HepG2 (cell line): ENCODE measurements around the gene ACBD7. TPM values are rescaled to one million over a fixed set of nuclear protein-coding genes. Genes with fewer than 3 reads are reported as not detected.

Source experiments
- BRF2 ChIP-seq: sonication (generic); formaldehyde crosslinking; IDR thresholded peaks from 2 replicates; pipeline ENCODE4 v1.8.1; 2022; ENCODE audit warnings: mild to moderate bottlenecking, missing genetic modification reagents
- CHCHD3 ChIP-seq: sonication (generic); formaldehyde crosslinking; IDR thresholded peaks from 2 replicates; pipeline ENCODE4 v1.8.0; 2022; ENCODE audit warnings: mild to moderate bottlenecking, missing genetic modification reagents, moderate library complexity
- CREB1 ChIP-seq, 2 experiments: fragments of 450-650 bp in 1 of 2; IDR thresholded peaks; 2 replicates each; pipeline ENCODE4 v1.6.1; 2016 to 2017; ENCODE audit warnings: control low read depth in 1 of 2, mild to moderate bottlenecking in 1 of 2, missing compliant biosample characterization in 1 of 2, missing genetic modification characterization in 1 of 2
- FOXM1 ChIP-seq: sonication (generic); formaldehyde crosslinking; IDR thresholded peaks from 2 replicates; pipeline ENCODE4 v1.5.0; 2020; ENCODE audit warnings: missing genetic modification reagents
- IRF9 ChIP-seq: sonication (generic); formaldehyde crosslinking; IDR thresholded peaks from 2 replicates; pipeline ENCODE4 v1.8.0; 2022; ENCODE audit warnings: missing genetic modification reagents, mild to moderate bottlenecking, borderline replicate concordance
- KLF11 ChIP-seq: IDR thresholded peaks from 2 replicates; pipeline ENCODE4 v1.6.1; 2016; ENCODE audit warnings: missing compliant biosample characterization
- MED1 ChIP-seq: sonication (generic); formaldehyde crosslinking; IDR thresholded peaks from 2 replicates; pipeline ENCODE4 v1.4.0; 2020; ENCODE audit warnings: missing genetic modification reagents
- SALL1 ChIP-seq: sonication (generic); formaldehyde crosslinking; IDR thresholded peaks from 2 replicates; pipeline ENCODE4 v1.8.0; 2022; ENCODE audit warnings: mild to moderate bottlenecking, missing genetic modification reagents
- SCMH1 ChIP-seq: sonication (generic); formaldehyde crosslinking; IDR thresholded peaks from 2 replicates; pipeline ENCODE4 v1.9.0; 2021; ENCODE audit warnings: missing genetic modification reagents, mild to moderate bottlenecking, borderline replicate concordance
- SP2 ChIP-seq: sonication (generic); formaldehyde crosslinking; IDR thresholded peaks from 2 replicates; pipeline ENCODE4 v1.5.1; 2020; ENCODE audit warnings: mild to moderate bottlenecking, missing genetic modification reagents
- U2AF2 ChIP-seq: fragments of 200-400 bp; formaldehyde crosslinking; IDR thresholded peaks from 2 replicates; pipeline ENCODE4 v1.6.1; 2017; ENCODE audit warnings: low read depth, mild to moderate bottlenecking, low read length
- ZFAT ChIP-seq: sonication (generic); formaldehyde crosslinking; conservative IDR thresholded peaks from 2 replicates; pipeline ENCODE4 v1.8.1; 2023; ENCODE audit warnings: missing genetic modification reagents, inconsistent platforms
- ZNF12 ChIP-seq: sonication (generic); formaldehyde crosslinking; IDR thresholded peaks from 2 replicates; pipeline ENCODE4 v1.5.0; 2020; ENCODE audit warnings: missing genetic modification reagents
- ZNF282 ChIP-seq: fragments of 450-650 bp; IDR thresholded peaks from 2 replicates; pipeline ENCODE4 v1.6.1; 2018; ENCODE audit not compliant: partially characterized antibody
- ZNF607 ChIP-seq: sonication (generic); formaldehyde crosslinking; IDR thresholded peaks from 2 replicates; pipeline ENCODE4 v1.5.1; 2020; ENCODE audit warnings: missing genetic modification reagents, mild to moderate bottlenecking, borderline replicate concordance
- ZNF646 ChIP-seq: sonication (generic); formaldehyde crosslinking; IDR thresholded peaks from 2 replicates; pipeline ENCODE4 v1.9.0; 2021; ENCODE audit warnings: mild to moderate bottlenecking, missing genetic modification reagents
- ZSCAN31 ChIP-seq: sonication (generic); formaldehyde crosslinking; IDR thresholded peaks from 2 replicates; pipeline ENCODE4 v1.5.0; 2020; ENCODE audit warnings: low read depth, mild to moderate bottlenecking, missing genetic modification reagents
- polyA plus RNA-seq, 8 experiments: library from polyadenylated mRNA; depleted of rRNA in 3 of 8; stranded (reverse) in 7 of 8; unstranded in 1 of 8; fragments of >200 nt; fragmentation: Illumina TruSeq in 4 of 8; extraction: Trizol in 4 of 8; gene quantifications; 2 replicates each; pipeline versions ENCODE4 v1.2.1 to v1.2.3, GENCODE V29; 2011 to 2016; ENCODE audit warnings: low read depth in 4 of 8, missing spikeins in 1 of 8, mixed read lengths in 1 of 8; ENCODE audit not compliant: insufficient read depth in 1 of 8
- total RNA-seq, 5 experiments: library from RNA; depleted of rRNA; stranded (reverse); fragments of >200 nt; fragmentation: Illumina TruSeq; extraction: Trizol; gene quantifications; 2 replicates each; pipeline ENCODE4 v1.2.3, GENCODE V29; 2016; ENCODE audit warnings: low read depth in 1 of 5
- TF ChIP-seq, protein P1 (sequence below): IDR thresholded peaks from 2 replicates; pipeline ENCODE4 v1.6.1; 2016; ENCODE audit warnings: missing compliant biosample characterization, missing genetic modification reagents, borderline replicate concordance
- TF ChIP-seq, protein P2 (sequence below): IDR thresholded peaks from 2 replicates; pipeline ENCODE4 v1.6.1; 2018; ENCODE audit warnings: missing genetic modification reagents, mild to moderate bottlenecking, missing compliant biosample characterization

Gene ACBD7
- total and polyA plus RNA-seq, 2 of the 13 experiments (the other 11 are each of a cell fraction or from before 2014, with no cell fraction given), result 1.4 to 2.6 TPM

- TF ChIP-seq, protein P1, sequence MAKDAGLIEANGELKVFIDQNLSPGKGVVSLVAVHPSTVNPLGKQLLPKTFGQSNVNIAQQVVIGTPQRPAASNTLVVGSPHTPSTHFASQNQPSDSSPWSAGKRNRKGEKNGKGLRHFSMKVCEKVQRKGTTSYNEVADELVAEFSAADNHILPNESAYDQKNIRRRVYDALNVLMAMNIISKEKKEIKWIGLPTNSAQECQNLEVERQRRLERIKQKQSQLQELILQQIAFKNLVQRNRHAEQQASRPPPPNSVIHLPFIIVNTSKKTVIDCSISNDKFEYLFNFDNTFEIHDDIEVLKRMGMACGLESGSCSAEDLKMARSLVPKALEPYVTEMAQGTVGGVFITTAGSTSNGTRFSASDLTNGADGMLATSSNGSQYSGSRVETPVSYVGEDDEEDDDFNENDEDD (CRISPR knock-in tag), result no peak
- TF ChIP-seq SALL1 (CRISPR knock-in tag), result 0 out of 2 replicates have a peak, but pooled peaks have one; percentile 12
- TF ChIP-seq FOXM1 (CRISPR knock-in tag), result no peak
- no peak for TF ChIP-seq MED1 (CRISPR knock-in tag)
- no peak for TF ChIP-seq U2AF2
- no peak for TF ChIP-seq CREB1 (IDR thresholded peaks at IDR 0.05)
- TF ChIP-seq CREB1 (CRISPR knock-in tag; IDR thresholded peaks at IDR 0.05), result no peak
- TF ChIP-seq ZNF646, result no peak
- TF ChIP-seq SCMH1 (CRISPR knock-in tag), result no peak
- TF ChIP-seq KLF11 (CRISPR knock-in tag), result no peak
- TF ChIP-seq SP2 (CRISPR knock-in tag), result no peak
- no peak for TF ChIP-seq BRF2
- no peak for TF ChIP-seq IRF9
- no peak for TF ChIP-seq ZNF12 (CRISPR knock-in tag)
- no peak for TF ChIP-seq ZFAT
- no peak for TF ChIP-seq ZNF282
- TF ChIP-seq, protein P2, sequence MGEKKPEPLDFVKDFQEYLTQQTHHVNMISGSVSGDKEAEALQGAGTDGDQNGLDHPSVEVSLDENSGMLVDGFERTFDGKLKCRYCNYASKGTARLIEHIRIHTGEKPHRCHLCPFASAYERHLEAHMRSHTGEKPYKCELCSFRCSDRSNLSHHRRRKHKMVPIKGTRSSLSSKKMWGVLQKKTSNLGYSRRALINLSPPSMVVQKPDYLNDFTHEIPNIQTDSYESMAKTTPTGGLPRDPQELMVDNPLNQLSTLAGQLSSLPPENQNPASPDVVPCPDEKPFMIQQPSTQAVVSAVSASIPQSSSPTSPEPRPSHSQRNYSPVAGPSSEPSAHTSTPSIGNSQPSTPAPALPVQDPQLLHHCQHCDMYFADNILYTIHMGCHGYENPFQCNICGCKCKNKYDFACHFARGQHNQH (CRISPR knock-in tag), result no peak
- TF ChIP-seq CHCHD3, result no peak
- TF ChIP-seq ZSCAN31 (CRISPR knock-in tag), result no peak
- no peak for TF ChIP-seq ZNF607
Measured at GRCh38 chr10:15083674-15084501, 4.7 kb downstream of the ACBD7 start (continued).
